ENCODE results near the gene CMIP. TPM values are rescaled to one million over a fixed set of nuclear protein-coding genes. Genes with fewer than 3 reads are reported as not detected.

CMIP gene
- total RNA-seq, 2 donors from 2014 or later, result 7.7 to 19.2 TPM

DNA sequence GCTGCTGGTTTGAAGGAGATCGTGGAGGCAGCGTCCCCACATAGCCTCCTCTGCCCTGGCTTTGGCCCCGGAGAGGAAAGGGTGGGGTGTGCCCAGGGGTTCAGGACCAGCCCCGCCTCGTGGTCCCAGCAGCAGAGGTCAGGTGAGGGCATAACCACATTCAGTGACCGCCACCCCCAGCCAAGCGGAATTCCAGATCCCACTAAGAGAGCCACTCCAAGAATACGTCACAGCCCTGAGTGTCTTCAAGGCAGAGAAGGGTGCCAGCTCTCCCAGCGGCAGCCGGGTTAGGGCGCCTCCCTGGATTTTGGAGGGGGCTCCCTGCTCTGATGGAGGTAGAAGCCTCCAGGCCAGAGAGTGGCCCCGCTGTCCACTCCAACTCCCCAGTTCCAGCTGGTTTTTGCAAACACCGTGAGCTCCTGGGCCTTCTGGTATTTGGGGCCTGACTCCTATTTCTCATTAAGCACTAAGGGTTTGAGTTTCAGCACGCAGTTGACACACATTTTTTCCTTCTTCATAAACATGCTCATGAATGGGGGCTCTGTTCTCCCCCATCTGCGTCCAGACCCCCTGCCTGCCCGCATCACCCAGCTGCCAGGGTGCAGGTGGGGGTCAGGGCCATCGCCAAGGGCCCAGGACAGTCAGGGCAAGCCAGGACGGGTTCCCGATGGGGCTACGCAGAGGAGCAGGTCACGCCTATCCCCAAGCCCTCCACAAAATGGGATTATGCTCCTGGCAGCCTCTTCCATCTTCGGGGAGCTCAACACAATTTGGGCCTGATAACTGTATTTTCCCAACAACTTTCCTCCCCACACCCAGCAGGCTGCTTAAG lies 236.1 kb downstream of the CMIP start:
- no peaks in the 10 kb centered on the region for H3K9me3 ChIP-seq
- TF ChIP-seq, protein P1, sequence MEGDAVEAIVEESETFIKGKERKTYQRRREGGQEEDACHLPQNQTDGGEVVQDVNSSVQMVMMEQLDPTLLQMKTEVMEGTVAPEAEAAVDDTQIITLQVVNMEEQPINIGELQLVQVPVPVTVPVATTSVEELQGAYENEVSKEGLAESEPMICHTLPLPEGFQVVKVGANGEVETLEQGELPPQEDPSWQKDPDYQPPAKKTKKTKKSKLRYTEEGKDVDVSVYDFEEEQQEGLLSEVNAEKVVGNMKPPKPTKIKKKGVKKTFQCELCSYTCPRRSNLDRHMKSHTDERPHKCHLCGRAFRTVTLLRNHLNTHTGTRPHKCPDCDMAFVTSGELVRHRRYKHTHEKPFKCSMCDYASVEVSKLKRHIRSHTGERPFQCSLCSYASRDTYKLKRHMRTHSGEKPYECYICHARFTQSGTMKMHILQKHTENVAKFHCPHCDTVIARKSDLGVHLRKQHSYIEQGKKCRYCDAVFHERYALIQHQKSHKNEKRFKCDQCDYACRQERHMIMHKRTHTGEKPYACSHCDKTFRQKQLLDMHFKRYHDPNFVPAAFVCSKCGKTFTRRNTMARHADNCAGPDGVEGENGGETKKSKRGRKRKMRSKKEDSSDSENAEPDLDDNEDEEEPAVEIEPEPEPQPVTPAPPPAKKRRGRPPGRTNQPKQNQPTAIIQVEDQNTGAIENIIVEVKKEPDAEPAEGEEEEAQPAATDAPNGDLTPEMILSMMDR (IDR thresholded peaks at IDR 0.05), result no peak
- H3K4me1 ChIP-seq, result no peaks in the 10 kb centered on the region
- H3K27me3 ChIP-seq, result no peaks in the 10 kb centered on the region
- no peak for DNase-seq (ENCODE audit: low spot score)
- no peak overlapping the region for H3K4me3 ChIP-seq
- peaks cover 13% of the 10 kb centered on the region for H3K36me3 ChIP-seq
- no peak overlapping the region for H3K27ac ChIP-seq

DNA sequence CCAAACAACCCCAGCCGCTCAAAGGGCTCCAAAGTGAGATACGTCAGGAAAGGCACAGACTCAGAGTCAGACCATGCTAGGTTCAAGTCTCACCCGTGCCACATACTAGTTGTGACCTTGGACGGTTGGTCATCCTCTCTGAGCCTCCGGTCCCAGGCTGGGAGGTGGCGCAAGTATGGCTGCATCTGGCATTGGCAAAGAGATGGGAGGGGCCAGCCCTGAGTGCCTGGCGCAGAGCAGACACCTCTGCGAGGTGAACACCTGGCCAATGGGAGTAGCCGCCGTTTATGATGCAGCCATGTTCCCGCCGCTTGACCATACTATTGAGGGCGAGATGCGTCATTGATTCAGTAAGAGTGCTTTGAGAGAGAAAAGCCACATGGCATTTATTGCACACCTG lies 236.7 kb downstream of the CMIP start:
- Histone ChIP-seq H3K27me3 (no peaks in the 10 kb centered on the region), H3K36me3 (peaks cover 9% of the 10 kb centered on the region), H3K27ac (no peak overlapping the region), H3K4me1 (no peaks in the 10 kb centered on the region), H3K4me3 (no peak overlapping the region), H3K9me3 (no peaks in the 10 kb centered on the region)
- TF ChIP-seq, protein P1 (IDR thresholded peaks at IDR 0.05), result no peak
- DNase-seq (ENCODE audit: low spot score), result no peak

DNA sequence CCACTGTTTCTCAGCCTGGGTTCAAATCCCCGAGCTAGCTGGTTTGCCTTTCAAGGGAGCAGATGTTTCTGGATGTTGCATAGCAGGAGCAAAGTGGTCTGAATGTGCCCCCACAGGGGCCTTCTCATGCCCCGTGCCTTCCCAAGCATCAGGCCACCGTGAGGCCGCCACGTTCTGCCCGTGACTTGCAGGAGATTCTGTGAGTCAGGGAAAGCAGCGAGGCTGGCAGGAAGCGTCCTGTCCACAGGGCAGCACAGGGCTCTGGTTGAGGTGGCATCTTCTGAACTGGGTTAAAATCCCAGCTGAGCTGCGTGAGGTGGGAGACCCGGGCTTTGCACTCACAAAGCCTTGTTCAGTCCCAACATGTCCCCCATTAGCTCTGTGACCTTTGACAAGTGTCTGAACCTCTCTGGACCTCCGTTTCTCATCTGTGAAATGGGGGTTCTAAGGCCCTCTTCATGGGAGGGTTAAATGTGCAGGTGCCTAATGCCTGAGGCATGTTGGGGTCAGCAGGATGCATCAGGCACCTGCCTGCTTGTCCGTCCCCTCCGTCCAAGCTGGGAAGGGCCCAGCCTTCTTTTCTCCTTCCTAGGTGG lies 239.7 kb downstream of the CMIP start:
- no peak for DNase-seq (ENCODE audit: low spot score)
- H3K27me3 ChIP-seq, result no peaks in the 10 kb centered on the region
- H3K9me3 ChIP-seq, result no peaks in the 10 kb centered on the region
- peaks cover 0 to 5% of the 10 kb centered on the region in 2 donors for H3K4me1 ChIP-seq
- H3K36me3 ChIP-seq, result no peaks in the 10 kb centered on the region
- H3K27ac ChIP-seq, result no peak overlapping the region
- TF ChIP-seq, protein P1 (IDR thresholded peaks at IDR 0.05), result no peak
- no peak overlapping the region for H3K4me3 ChIP-seq

- Histone ChIP-seq H3K27ac (no peak overlapping the region), H3K27me3 (no peaks in the 10 kb centered on the region), H3K4me3 (no peak overlapping the region), H3K4me1 (peaks cover 0 to 5% of the 10 kb centered on the region in 2 donors), H3K36me3 (no peaks in the 10 kb centered on the region), H3K9me3 (no peaks in the 10 kb centered on the region)
- TF ChIP-seq, protein P1 (IDR thresholded peaks at IDR 0.05), result no peak
- DNase-seq (ENCODE audit: low spot score), result no peak
Observed at GRCh38 chr16:81684901-81685300, 240.3 kb downstream of the CMIP start.

GRCh38 chr16:81686391-81687130 lies 242.0 kb downstream of the CMIP start:
- DNase-seq (ENCODE audit: low spot score), result no peak
- H3K4me3 ChIP-seq, result no peak overlapping the region
- H3K36me3 ChIP-seq, result no peaks in the 10 kb centered on the region
- TF ChIP-seq, protein P1 (IDR thresholded peaks at IDR 0.05), result no peak
- no peaks in the 10 kb centered on the region for H3K27me3 ChIP-seq
- peaks cover 0 to 5% of the 10 kb centered on the region in 2 donors for H3K4me1 ChIP-seq
- H3K9me3 ChIP-seq, result no peaks in the 10 kb centered on the region
- no peak overlapping the region for H3K27ac ChIP-seq

Measured in right atrium auricular region (tissue), 2 donors.